ENCODE measurements around the gene NMNAT1. TPM values are rescaled to one million over a fixed set of nuclear protein-coding genes. Genes with fewer than 3 reads are reported as not detected.

Gene NMNAT1
- total RNA-seq, 1 donor from 2014 or later = 7.6 TPM

GRCh38 chr1:9902060-9902452 is 41.2 kb upstream of the NMNAT1 start:
- intact Hi-C loops (cut with DNase I) = no loop called here
- Histone ChIP-seq H3K36me3 (no peaks in the 10 kb centered on the region), H3K4me1 (peaks cover 33% of the 10 kb centered on the region)

GRCh38 chr1:9903801-9904527 is 39.3 kb upstream of the NMNAT1 start:
- intact Hi-C loops (cut with DNase I) = no loop called here
- no peaks in the 10 kb centered on the region for H3K27me3 ChIP-seq
- H3K9me3 ChIP-seq = no peaks in the 10 kb centered on the region
- DNase-seq (ENCODE audit: extremely low spot score in 2 of 2) = no peak
- TF ChIP-seq CTCF (IDR thresholded peaks at IDR 0.05) (no peak), POLR2AphosphoS5 (IDR thresholded peaks at IDR 0.05; ENCODE audit: insufficient read depth in 1 of 2, low read depth in 1 of 2) (no peak), POLR2A (IDR thresholded peaks at IDR 0.05) (no peak)
- no peak overlapping the region for H3K27ac ChIP-seq
- H3K36me3 ChIP-seq = no peaks in the 10 kb centered on the region
- H3K4me3 ChIP-seq = no peak overlapping the region
- peaks cover 52% of the 10 kb centered on the region for H3K4me1 ChIP-seq

More at GRCh38 chr1:9902060-9902452, 41.2 kb upstream of the NMNAT1 start:
- no peak for DNase-seq (ENCODE audit: extremely low spot score in 2 of 2)
- Histone ChIP-seq H3K9me3 (no peaks in the 10 kb centered on the region), H3K27ac (no peak overlapping the region), H3K4me3 (no peak overlapping the region), H3K27me3 (no peaks in the 10 kb centered on the region)
- TF ChIP-seq CTCF (IDR thresholded peaks at IDR 0.05) = no peak
- no peak for TF ChIP-seq POLR2A (IDR thresholded peaks at IDR 0.05)
- TF ChIP-seq POLR2AphosphoS5 (IDR thresholded peaks at IDR 0.05; ENCODE audit: insufficient read depth in 1 of 2, low read depth in 1 of 2) = no peak

GRCh38 chr1:9904596-9904995 is 38.7 kb upstream of the NMNAT1 start:
- no peak overlapping the region for H3K4me3 ChIP-seq
- H3K9me3 ChIP-seq = no peaks in the 10 kb centered on the region
- intact Hi-C loops (cut with DNase I) = no loop called here
- DNase-seq (ENCODE audit: extremely low spot score in 2 of 2) = no peak
- TF ChIP-seq CTCF (IDR thresholded peaks at IDR 0.05) = no peak
- no peak for TF ChIP-seq POLR2AphosphoS5 (IDR thresholded peaks at IDR 0.05; ENCODE audit: insufficient read depth in 1 of 2, low read depth in 1 of 2)
- no peak for TF ChIP-seq POLR2A (IDR thresholded peaks at IDR 0.05)
- H3K27me3 ChIP-seq = no peaks in the 10 kb centered on the region
- H3K27ac ChIP-seq = no peak overlapping the region
- no peaks in the 10 kb centered on the region for H3K36me3 ChIP-seq
- peaks cover 58% of the 10 kb centered on the region for H3K4me1 ChIP-seq

- H3K4me1 ChIP-seq = peaks cover 58% of the 10 kb centered on the region
Observed at GRCh38 chr1:9905010-9905409, 38.3 kb upstream of the NMNAT1 start.

More at GRCh38 chr1:9905010-9905409, 38.3 kb upstream of the NMNAT1 start:
- Histone ChIP-seq H3K4me3 (no peak overlapping the region), H3K27ac (no peak overlapping the region), H3K27me3 (no peaks in the 10 kb centered on the region), H3K36me3 (no peaks in the 10 kb centered on the region), H3K9me3 (no peaks in the 10 kb centered on the region)
- no peak for TF ChIP-seq POLR2AphosphoS5 (IDR thresholded peaks at IDR 0.05; ENCODE audit: insufficient read depth in 1 of 2, low read depth in 1 of 2)
- TF ChIP-seq CTCF (IDR thresholded peaks at IDR 0.05) = no peak
- TF ChIP-seq POLR2A (IDR thresholded peaks at IDR 0.05) = no peak
- intact Hi-C loops (cut with DNase I) = no loop called here
- DNase-seq (ENCODE audit: extremely low spot score in 2 of 2) = no peak

Data from vagina (tissue), 2 donors.